ENCODE results near the gene NLRP1.

DNA sequence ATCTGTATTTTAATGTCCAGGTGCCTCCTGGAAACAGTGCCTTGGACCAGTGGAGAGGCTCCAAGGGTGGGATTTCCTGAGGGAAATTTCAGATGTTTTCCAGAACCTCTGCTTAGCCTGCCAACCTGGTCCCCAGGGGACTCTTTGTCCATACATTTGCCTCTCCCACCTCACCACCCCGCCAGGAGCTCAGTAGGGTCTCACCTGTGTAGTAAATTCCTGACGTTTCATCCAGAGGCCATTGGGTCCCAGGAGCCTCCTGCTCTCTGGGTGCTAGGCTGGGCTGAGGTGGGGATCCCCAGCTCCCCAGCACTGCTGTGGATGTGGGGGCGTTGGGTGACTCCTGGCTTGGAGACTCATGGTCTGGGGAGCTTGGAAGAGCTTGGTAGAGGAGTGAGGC is 2.7 kb downstream of the NLRP1 start:
- no peak for TF ChIP-seq POLR2A (IDR thresholded peaks at IDR 0.05; ENCODE audit: low read length)
- TF ChIP-seq GATA1 (IDR thresholded peaks at IDR 0.05; ENCODE audit: low read depth, low read length) = no peak
